Stimulated activated naive CD4-positive, alpha-beta T cell (primary cell): Measurements from ENCODE around the gene CCL4.

Source experiments
- DNase-seq, 6 experiments: peaks; one replicate each; lab custom pipeline; 2025; lab: John Stamatoyannopoulos, UW

Gene CCL4

GRCh38 chr17:36144981-36145729, 41.5 kb downstream of the CCL4 start:
- no peak for DNase-seq

DNA sequence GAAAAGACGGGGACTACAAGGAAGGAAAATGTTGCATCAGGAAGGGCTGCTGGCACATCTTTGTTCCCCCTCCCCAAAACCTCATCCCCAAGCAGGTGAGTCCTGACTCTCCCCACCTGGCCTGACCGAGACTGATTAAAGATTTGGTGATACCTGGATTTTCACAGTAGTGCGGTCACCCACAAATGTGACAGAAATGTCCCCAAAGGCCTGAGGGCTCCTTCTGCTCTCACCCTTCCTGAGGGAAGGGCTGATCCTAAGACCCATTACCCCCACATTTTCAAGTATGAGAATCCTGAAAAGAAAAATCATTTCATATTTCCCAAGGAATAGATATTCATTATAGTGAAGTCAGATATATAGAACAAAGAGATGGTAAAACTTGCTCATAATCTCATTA, 44.0 kb downstream of the CCL4 start:
- no peak for DNase-seq

DNA sequence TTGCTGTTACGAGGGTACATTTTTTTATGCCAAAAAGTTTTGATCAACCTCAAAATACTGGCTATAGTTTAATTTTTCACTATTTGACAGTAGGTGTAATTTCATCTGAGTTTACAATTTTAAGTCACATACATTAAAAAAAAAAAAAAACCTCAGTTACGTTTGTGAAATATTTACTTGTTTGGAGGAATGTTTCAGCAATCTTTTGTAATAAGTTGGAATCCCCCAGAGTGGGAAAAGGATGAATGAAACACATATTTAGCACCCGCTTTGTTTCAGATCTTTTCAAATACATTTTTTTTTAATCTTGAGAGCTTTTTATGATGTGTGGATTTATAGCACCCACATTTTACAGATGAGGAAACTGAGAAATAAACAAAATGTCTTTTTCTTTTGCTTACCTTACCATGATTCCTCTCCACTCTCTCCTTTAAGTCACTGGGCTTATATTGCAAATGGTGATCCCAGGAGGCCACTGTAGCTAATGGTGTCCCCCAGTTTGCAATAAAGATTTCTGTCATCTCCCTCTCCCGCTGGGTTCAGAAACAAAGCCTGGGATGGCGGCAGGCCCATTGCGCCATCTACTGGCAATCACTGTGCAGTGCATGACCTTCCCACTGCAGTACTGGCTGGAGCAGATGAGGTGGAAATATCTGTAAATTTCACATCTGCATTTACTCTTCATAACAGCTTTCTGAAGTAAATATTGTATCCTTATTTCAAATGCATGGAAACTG, 45.1 kb downstream of the CCL4 start:
- peak; percentile 1 to 64 (median 22) for DNase-seq

- no peak for DNase-seq
Measured at GRCh38 chr17:36149296-36149820, 45.7 kb downstream of the CCL4 start.

GRCh38 chr17:36151891-36152638, 48.4 kb downstream of the CCL4 start:
- no peak for DNase-seq

DNA sequence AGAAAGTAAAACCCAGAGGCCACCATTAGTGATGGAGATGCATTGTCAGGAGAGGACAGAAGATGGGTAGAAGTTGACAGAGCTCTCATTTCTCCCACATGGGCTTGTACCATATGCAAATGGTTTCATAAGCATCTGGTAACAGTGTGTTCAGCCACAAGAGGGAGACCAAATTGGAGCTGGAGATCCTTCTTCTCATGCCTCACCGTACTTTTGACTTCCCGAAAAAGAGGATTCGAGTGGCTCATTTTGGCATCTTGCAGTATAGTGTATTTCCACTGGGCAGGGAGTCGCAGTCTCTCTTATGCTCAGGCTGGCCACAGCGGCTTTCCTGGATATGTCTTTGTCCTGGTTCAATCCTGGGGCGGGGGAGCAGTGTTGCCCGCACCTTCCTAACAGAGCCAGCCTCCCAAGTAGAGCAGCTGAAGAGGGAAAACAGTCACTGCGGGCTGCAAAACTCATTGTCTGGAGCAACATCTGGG, 49.1 kb downstream of the CCL4 start:
- no peak for DNase-seq

- DNase-seq = no peak
Measured at GRCh38 chr17:36153895-36154610, 50.4 kb downstream of the CCL4 start.
